Uterus (tissue), 4 donors: ENCODE results near the gene CAPNS1. TPM values are rescaled to one million over a fixed set of nuclear protein-coding genes. Genes with fewer than 3 reads are reported as not detected.

Source experiments
- DNase-seq, 2 donors: peaks; one replicate each; pipeline ENCODE4 v3.0.0-alpha.2; 2019 to 2020
- H3K27ac ChIP-seq, 2 donors: fragments of 200-600 bp; sonication (generic); 1 replicate in 1 of 2; 2 replicates in 1 of 2; pipeline ENCODE4 v1.5.1; 2016 to 2018
- H3K27me3 ChIP-seq, 2 donors: fragments of 200-600 bp; sonication (generic); one replicate each; pipeline ENCODE4 v1.5.1; 2018 to 2019; ENCODE audit warnings: control low read depth in 1 of 2
- H3K36me3 ChIP-seq, 2 donors: fragments of 200-600 bp; sonication (generic); one replicate each; pipeline ENCODE4 v1.5.1; 2019; ENCODE audit warnings: control low read depth in 1 of 2
- H3K4me1 ChIP-seq, 2 donors: fragments of 200-600 bp; sonication (generic); one replicate each; pipeline ENCODE4 v1.5.1; 2018 to 2019; ENCODE audit warnings: control low read depth in 1 of 2
- H3K4me3 ChIP-seq, 2 donors: fragments of 200-600 bp; sonication (generic); 1 replicate in 1 of 2; 2 replicates in 1 of 2; pipeline ENCODE4 v1.5.1; 2018 to 2019; ENCODE audit warnings: mild to moderate bottlenecking in 1 of 2
- H3K9me3 ChIP-seq, 2 donors: fragments of 200-600 bp; sonication (generic); one replicate each; pipeline ENCODE4 v1.5.1; 2019; ENCODE audit warnings: control low read depth in 1 of 2
- CTCF ChIP-seq, 4 experiments: fragments of 200-600 bp in 2 of 4; fragments of 450-650 bp in 2 of 4; sonication (generic) in 2 of 4; IDR thresholded peaks; one replicate each; pipeline ENCODE4 v1.5.1; 2016 to 2019; ENCODE audit warnings: antibody characterized with exemption in 4 of 4, mild to moderate bottlenecking in 2 of 4, moderate library complexity in 1 of 4
- POLR2A ChIP-seq, 2 donors: fragments of 450-650 bp; IDR thresholded peaks; one replicate each; pipeline ENCODE4 v1.6.1; 2016; ENCODE audit warnings: antibody characterized with exemption in 2 of 2, mild to moderate bottlenecking in 1 of 2, moderate library complexity in 1 of 2
- intact Hi-C: fragments of 100-400 bp; cut with DNase I; formaldehyde crosslinking; loops from one replicate; pipeline ENCODE4 v1.15.1; 2023; ENCODE audit warnings: low total_unique reads
- total RNA-seq, 4 donors: library from RNA; depleted of rRNA in 3 of 4; stranded (reverse); fragments of >200 nt in 3 of 4; gene quantifications; one replicate each; pipeline versions ENCODE4 v1.1.0 to v1.2.4, GENCODE V29; 2014 to 2023
- donor health status: DM: yes; HTN: yes; CAD: no.

The CAPNS1 gene
- total RNA-seq, 4 donors from 2014 or later: 134 to 511 (median 179) TPM

DNA sequence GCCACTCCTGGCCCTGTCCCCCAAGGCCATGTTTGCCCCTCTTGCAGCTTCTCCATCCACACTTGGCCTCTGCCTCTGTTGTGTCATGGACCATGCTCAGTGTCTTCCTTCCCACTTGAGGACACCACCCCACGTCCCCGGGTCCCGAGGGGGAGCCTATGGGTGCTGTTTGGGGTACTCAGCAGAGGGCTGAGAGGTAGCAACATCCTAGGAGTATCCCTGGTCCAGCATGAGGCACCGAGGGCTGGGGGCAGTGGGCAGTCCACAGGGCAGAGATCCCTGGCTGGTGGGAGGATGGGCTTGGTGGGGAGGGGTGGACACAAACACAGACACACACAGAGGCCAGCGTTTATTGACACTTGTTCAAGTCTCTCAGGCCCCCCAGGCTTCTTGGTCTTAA, 10.7 kb downstream of the CAPNS1 start:
- intact Hi-C loops: no loop called here
- H3K4me3 ChIP-seq: no peak overlapping the region
- DNase-seq: no peak
- peaks cover 0 to 5% of the 10 kb centered on the region in 2 donors for H3K4me1 ChIP-seq
- H3K27ac ChIP-seq: peak overlapping the region; percentile 94 to 98
- TF ChIP-seq CTCF (IDR thresholded peaks at IDR 0.05) (no peak), POLR2A (IDR thresholded peaks at IDR 0.05) (no peak)
- no peaks in the 10 kb centered on the region for H3K9me3 ChIP-seq
- H3K36me3 ChIP-seq: no peaks in the 10 kb centered on the region
- no peaks in the 10 kb centered on the region for H3K27me3 ChIP-seq

DNA sequence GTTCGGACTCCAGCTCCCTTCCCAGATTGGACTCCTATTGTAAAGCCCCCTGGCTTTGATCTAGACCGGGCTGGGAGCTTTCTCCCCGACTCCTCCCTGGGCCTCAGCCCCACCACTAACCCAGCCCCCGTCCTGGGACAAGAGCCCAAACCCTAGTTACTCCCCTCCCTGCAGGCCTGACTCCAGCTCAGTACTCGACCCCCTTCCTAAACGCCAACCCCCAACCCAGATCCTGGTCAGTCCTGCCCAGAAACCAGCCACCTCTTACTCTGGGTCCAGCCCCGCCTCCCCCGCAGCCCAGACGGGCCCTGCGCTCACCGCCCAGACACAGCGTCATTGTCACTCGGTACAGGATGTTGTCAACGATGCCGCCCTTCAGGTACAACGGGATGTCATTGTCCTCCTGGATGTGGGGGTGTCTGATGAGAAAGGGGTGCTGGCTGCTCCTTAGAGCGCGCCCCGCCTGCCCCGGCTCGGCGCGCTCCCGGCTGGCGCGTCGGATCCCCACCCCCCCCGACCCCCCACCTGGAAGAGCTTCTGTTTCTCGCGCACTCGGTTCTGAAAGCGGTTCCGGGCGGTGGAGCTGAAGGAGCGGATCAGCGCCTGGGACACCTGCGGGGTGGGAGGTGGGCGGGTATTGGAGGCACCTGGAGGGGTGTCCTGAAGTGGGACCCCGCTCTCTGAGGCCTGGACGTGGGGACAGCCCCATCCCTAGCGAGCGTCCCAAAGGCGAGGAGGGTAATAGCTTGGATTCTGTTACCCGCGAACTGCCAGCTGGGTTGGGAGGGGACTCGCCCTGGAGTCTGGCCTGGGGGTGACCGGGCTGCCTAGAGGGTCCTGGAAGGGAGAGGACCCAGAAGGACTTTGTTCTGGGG, 11.5 kb downstream of the CAPNS1 start:
- intact Hi-C loops: no loop called here
- no peaks in the 10 kb centered on the region for H3K27me3 ChIP-seq
- peak overlapping the region; percentile 94 to 98 for H3K27ac ChIP-seq
- H3K4me1 ChIP-seq: peaks cover 0 to 5% of the 10 kb centered on the region in 2 donors
- TF ChIP-seq POLR2A (IDR thresholded peaks at IDR 0.05) (peak; percentile 26 to 47), CTCF (IDR thresholded peaks at IDR 0.05) (no peak)
- no peaks in the 10 kb centered on the region for H3K36me3 ChIP-seq
- peak; percentile 68 for DNase-seq
- H3K4me3 ChIP-seq: peak overlapping the region; percentile 44 to 50
- H3K9me3 ChIP-seq: no peaks in the 10 kb centered on the region

GRCh38 chr19:36152019-36152351, 12.1 kb downstream of the CAPNS1 start:
- Histone ChIP-seq H3K4me3 (peak overlapping the region; percentile 44 to 50), H3K27ac (peak overlapping the region; percentile 94 to 98), H3K4me1 (peaks cover 0 to 5% of the 10 kb centered on the region in 2 donors), H3K36me3 (no peaks in the 10 kb centered on the region), H3K9me3 (no peaks in the 10 kb centered on the region), H3K27me3 (no peaks in the 10 kb centered on the region)
- no peak for TF ChIP-seq CTCF (IDR thresholded peaks at IDR 0.05)
- no peak for TF ChIP-seq POLR2A (IDR thresholded peaks at IDR 0.05)
- intact Hi-C loops: no loop called here
- DNase-seq: no peak

DNA sequence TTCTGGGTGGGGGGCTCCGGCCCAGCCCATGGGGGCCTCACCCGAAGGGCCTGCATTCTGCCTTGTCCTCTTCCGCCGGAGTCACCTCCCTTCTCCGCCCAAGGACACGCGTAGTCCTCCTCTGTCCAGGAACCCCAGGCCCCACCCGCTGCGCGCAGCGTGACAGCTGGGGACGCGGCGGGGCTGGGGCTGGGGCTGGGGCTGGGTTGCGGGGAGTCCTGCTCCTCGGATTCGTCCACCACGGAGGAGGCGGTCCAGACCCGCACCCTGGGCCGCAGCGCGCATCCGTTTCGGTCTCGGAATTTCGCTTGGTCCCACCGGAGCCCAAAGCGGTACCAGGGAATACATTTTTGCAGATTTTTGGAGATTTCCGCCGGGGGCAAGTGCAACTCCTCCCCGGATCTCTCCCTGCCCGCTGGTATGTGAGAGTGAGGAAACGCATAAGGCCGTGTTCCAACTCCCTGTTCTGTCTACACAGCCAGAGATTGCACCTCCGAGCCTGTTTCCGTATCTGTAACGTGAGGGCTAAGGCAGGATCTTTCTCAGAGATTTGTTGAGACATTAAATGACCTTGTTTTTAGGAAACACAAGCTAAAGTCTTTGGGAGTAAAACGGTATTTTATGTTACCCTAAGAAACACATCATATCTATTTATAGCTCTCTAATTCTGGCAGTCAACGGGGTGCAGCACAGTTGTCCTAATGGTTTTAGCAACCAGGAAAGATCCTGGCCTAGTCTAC, 12.7 kb downstream of the CAPNS1 start, which contains the start of gene COX7A1:
Gene COX7A1, minus strand, starts transcription at position 96 of the 740 bp plus-strand sequence. Its CDS starts 40 bp downstream, at position 56.
- no peaks in the 10 kb centered on the region for H3K9me3 ChIP-seq
- peak; percentile 71 to 74 for DNase-seq
- no peaks in the 10 kb centered on the region for H3K27me3 ChIP-seq
- peaks cover 0 to 5% of the 10 kb centered on the region in 2 donors for H3K4me1 ChIP-seq
- H3K4me3 ChIP-seq: peak within 1 kb of the TSS; percentile 44 to 50
- H3K36me3 ChIP-seq: no peaks in the 10 kb centered on the region
- peak within 1 kb of the TSS; percentile 94 to 98 for H3K27ac ChIP-seq
- TF ChIP-seq CTCF (IDR thresholded peaks at IDR 0.05) (no peak), POLR2A (IDR thresholded peaks at IDR 0.05) (peak; percentile 42 to 51)
- intact Hi-C loops: no loop called here

GRCh38 chr19:36153126-36153525, 13.3 kb downstream of the CAPNS1 start:
- Histone ChIP-seq H3K27ac (peak overlapping the region; percentile 94 to 98), H3K27me3 (no peaks in the 10 kb centered on the region), H3K36me3 (no peaks in the 10 kb centered on the region), H3K4me1 (peaks cover 0 to 5% of the 10 kb centered on the region in 2 donors), H3K9me3 (no peaks in the 10 kb centered on the region), H3K4me3 (peak overlapping the region; percentile 44 to 50)
- TF ChIP-seq CTCF (IDR thresholded peaks at IDR 0.05) (no peak), POLR2A (IDR thresholded peaks at IDR 0.05) (no peak)
- DNase-seq: no peak
- intact Hi-C loops: no loop called here
